SU-DHL-6 (cell line): Measurements from ENCODE around the gene ACSS1.

ENCODE experiments used
- H2AFZ ChIP-seq: fragments of 200-600 bp; sonication (generic); 2 replicates; pipeline ENCODE4 v1.6.1; 2014; ENCODE audit warnings: low read depth, mild to moderate bottlenecking, moderate library complexity, mixed read lengths, antibody characterized with exemption, low read length; ENCODE audit not compliant: severe bottlenecking
- H3F3A ChIP-seq: fragments of 200-600 bp; shearing (Covaris generic); 2 replicates; pipeline ENCODE4 v1.6.0; 2016; ENCODE audit warnings: antibody characterized with exemption, mild to moderate bottlenecking; ENCODE audit not compliant: insufficient read depth
- H3K27ac ChIP-seq: fragments of 200-600 bp; sonication (generic); 2 replicates; pipeline ENCODE4 v1.5.1; 2016; ENCODE audit warnings: low read depth, mild to moderate bottlenecking, low read length, moderate library complexity, mixed read lengths
- H3K27me3 ChIP-seq: fragments of 200-600 bp; sonication (generic), shearing (Covaris generic); 2 replicates; pipeline ENCODE4 v1.6.0; 2014; ENCODE audit warnings: mild to moderate bottlenecking, low read length
- H3K36me3 ChIP-seq: fragments of 200-600 bp; sonication (generic); 2 replicates; pipeline ENCODE4 v1.6.1; 2014; ENCODE audit warnings: mild to moderate bottlenecking, low read length, mixed read lengths
- H3K4me2 ChIP-seq: fragments of 300-600, 200-600 bp; shearing (Covaris generic), sonication (generic); 2 replicates; pipeline ENCODE4 v1.6.0; 2014; ENCODE audit warnings: low read length, low read depth, mild to moderate bottlenecking; ENCODE audit not compliant: poor library complexity, severe bottlenecking
- H3K4me3 ChIP-seq: fragments of 200-600 bp; sonication (generic); 2 replicates; pipeline ENCODE4 v1.5.1; 2014; ENCODE audit warnings: antibody characterized with exemption, low read length, mild to moderate bottlenecking, mixed read lengths; ENCODE audit not compliant: insufficient read depth, poor library complexity, severe bottlenecking
- H3K79me2 ChIP-seq: fragments of 200-600 bp; sonication (generic); 2 replicates; pipeline ENCODE4 v1.6.1; 2014; ENCODE audit warnings: mild to moderate bottlenecking, low read length, moderate library complexity; ENCODE audit not compliant: insufficient read depth
- H3K9ac ChIP-seq: fragments of 200-600 bp; sonication (generic); 2 replicates; pipeline ENCODE4 v1.7.0; 2014; ENCODE audit warnings: mild to moderate bottlenecking, low read length
- H3K9me2 ChIP-seq: fragments of 200-600 bp; sonication (generic); replicated peaks from 2 replicates; pipeline ENCODE4 v1.6.1; 2014; ENCODE audit warnings: low read length; ENCODE audit not compliant: insufficient read depth
- H3K9me3 ChIP-seq: fragments of 200-600 bp; sonication (generic); 2 replicates; pipeline ENCODE4 v1.6.1; 2014; ENCODE audit warnings: low read length, mixed read lengths; ENCODE audit not compliant: insufficient read depth
- H4K20me1 ChIP-seq: fragments of 200-600 bp; sonication (generic); 2 replicates; pipeline ENCODE4 v1.6.1; 2014; ENCODE audit warnings: low read depth, mild to moderate bottlenecking, antibody characterized with exemption, low read length, moderate library complexity, mixed read lengths
- EZH2phosphoT487 ChIP-seq: fragments of 200-600 bp; sonication (generic), shearing (Covaris generic); conservative IDR thresholded peaks from 2 replicates; pipeline ENCODE4 v1.6.1; 2018; ENCODE audit warnings: mild to moderate bottlenecking, antibody characterized with exemption, low read length, moderate library complexity, mixed read lengths
- TF ChIP-seq, protein P1 (sequence below): fragments of 200-600 bp; sonication (generic); IDR thresholded peaks from one replicate; pipeline ENCODE4 v1.5.1; 2017; ENCODE audit warnings: antibody characterized with exemption, mild to moderate bottlenecking, low read length, moderate library complexity; ENCODE audit not compliant: insufficient read depth, poor library complexity, severe bottlenecking

Gene ACSS1

DNA sequence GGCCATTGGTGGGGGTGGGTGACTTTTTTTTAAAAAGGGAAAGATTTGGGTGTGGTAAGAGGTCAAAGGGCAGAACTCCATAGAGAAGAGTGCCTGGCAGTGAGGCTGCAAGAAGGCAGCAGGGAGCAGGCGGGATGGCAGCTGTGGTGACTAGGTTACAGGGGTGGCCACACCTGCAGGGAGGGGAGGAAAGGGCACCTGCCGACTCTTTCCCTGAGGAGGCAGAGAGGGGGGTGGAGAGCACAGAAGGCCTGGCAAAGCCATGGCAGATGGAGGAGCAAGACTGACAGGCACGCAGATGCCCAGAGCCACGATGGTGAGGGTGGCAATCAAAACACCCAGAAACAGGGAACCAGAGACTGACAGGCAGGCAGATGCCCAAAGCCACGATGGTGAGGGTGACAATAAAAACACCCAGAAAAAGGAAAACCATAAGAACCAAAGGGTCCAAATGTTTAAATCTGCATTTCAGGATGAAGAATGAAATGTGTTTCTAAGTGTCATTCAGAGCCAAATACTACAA, 89.6 kb downstream of the ACSS1 start:
- no peaks in the 10 kb centered on the region for H3K9me2 ChIP-seq
- H3K36me3 ChIP-seq = no peaks in the 10 kb centered on the region
- no peak overlapping the region for H3K27ac ChIP-seq
- H3K9me3 ChIP-seq = no peaks in the 10 kb centered on the region
- no peaks in the 10 kb centered on the region for H3F3A ChIP-seq
- TF ChIP-seq, protein P1, sequence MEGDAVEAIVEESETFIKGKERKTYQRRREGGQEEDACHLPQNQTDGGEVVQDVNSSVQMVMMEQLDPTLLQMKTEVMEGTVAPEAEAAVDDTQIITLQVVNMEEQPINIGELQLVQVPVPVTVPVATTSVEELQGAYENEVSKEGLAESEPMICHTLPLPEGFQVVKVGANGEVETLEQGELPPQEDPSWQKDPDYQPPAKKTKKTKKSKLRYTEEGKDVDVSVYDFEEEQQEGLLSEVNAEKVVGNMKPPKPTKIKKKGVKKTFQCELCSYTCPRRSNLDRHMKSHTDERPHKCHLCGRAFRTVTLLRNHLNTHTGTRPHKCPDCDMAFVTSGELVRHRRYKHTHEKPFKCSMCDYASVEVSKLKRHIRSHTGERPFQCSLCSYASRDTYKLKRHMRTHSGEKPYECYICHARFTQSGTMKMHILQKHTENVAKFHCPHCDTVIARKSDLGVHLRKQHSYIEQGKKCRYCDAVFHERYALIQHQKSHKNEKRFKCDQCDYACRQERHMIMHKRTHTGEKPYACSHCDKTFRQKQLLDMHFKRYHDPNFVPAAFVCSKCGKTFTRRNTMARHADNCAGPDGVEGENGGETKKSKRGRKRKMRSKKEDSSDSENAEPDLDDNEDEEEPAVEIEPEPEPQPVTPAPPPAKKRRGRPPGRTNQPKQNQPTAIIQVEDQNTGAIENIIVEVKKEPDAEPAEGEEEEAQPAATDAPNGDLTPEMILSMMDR = no peak
- no peak for TF ChIP-seq EZH2phosphoT487
- no peak overlapping the region for H3K4me2 ChIP-seq
- H3K79me2 ChIP-seq = no peaks in the 10 kb centered on the region
- H3K27me3 ChIP-seq = no peaks in the 10 kb centered on the region
- no peak overlapping the region for H3K9ac ChIP-seq
- no peak overlapping the region for H3K4me3 ChIP-seq
- H4K20me1 ChIP-seq = no peaks in the 10 kb centered on the region
- H2AFZ ChIP-seq = no peak overlapping the region

DNA sequence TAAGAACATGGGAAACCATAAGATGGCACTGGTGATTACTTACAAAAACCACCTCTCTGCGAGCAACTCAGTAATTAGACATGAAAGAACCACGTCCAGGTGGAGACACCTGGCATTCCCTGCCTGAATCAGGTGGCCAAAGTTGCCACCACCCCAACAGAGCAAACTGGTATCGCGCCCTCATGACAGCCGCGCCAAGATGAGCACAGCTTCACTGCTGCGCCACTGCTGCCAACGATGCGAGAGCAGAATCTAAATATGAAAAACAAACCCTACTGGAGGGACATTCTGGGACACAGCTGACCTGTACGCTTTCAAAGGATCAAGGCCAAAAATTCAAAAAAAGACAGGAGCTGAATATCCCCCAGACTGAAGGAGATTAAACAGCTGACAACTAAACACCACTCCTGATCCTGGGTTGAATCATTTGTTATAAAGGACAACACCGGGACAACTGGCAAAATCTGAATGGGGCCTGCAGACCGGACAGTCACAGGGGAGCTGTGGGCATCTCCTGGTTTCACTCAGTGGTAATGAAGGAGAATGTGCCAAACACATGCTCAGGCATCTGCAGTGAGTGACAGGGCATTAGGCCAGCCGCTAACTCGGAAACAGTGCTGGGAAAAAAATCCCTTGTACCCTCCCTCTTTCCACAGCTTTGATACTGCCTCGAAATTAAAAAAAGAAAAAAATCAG, 91.5 kb downstream of the ACSS1 start:
- no peaks in the 10 kb centered on the region for H3K9me2 ChIP-seq
- H2AFZ ChIP-seq = no peak overlapping the region
- H3K4me3 ChIP-seq = no peak overlapping the region
- no peak overlapping the region for H3K4me2 ChIP-seq
- H3K36me3 ChIP-seq = no peaks in the 10 kb centered on the region
- no peaks in the 10 kb centered on the region for H3F3A ChIP-seq
- H3K9me3 ChIP-seq = no peaks in the 10 kb centered on the region
- H3K27me3 ChIP-seq = no peaks in the 10 kb centered on the region
- no peaks in the 10 kb centered on the region for H3K79me2 ChIP-seq
- no peak for TF ChIP-seq EZH2phosphoT487
- TF ChIP-seq, protein P1 = no peak
- H3K9ac ChIP-seq = no peak overlapping the region
- no peak overlapping the region for H3K27ac ChIP-seq
- no peaks in the 10 kb centered on the region for H4K20me1 ChIP-seq

GRCh38 chr20:24965065-24965919, 92.6 kb downstream of the ACSS1 start:
- TF ChIP-seq, protein P1 = no peak
- TF ChIP-seq EZH2phosphoT487 = no peak
- H3K4me2 ChIP-seq = no peak overlapping the region
- no peaks in the 10 kb centered on the region for H3F3A ChIP-seq
- H3K9me3 ChIP-seq = no peaks in the 10 kb centered on the region
- H3K27ac ChIP-seq = no peak overlapping the region
- H3K9ac ChIP-seq = no peak overlapping the region
- no peaks in the 10 kb centered on the region for H3K79me2 ChIP-seq
- no peaks in the 10 kb centered on the region for H4K20me1 ChIP-seq
- no peak overlapping the region for H2AFZ ChIP-seq
- no peak overlapping the region for H3K4me3 ChIP-seq
- no peaks in the 10 kb centered on the region for H3K27me3 ChIP-seq
- H3K36me3 ChIP-seq = no peaks in the 10 kb centered on the region
- H3K9me2 ChIP-seq = no peaks in the 10 kb centered on the region
